CD8-positive, alpha-beta memory T cell (primary cell): ENCODE results near the gene RRAS. TPM values are rescaled to one million over a fixed set of nuclear protein-coding genes. Genes with fewer than 3 reads are reported as not detected.
"Not testable (repeated sequence)": the region's sequence is repeated elsewhere in the genome, so short reads cannot be mapped to it uniquely, and the experiment has no call there.

Experiments used
- CTCF ChIA-PET: fragments of 350-600 bp; sonication (Branson Sonifier 250); formaldehyde crosslinking; loops from one replicate; lab custom pipeline; 2021; ENCODE audit warnings: antibody characterized with exemption; lab: Charles Lee
- POLR2A ChIA-PET: fragments of 350-600 bp; sonication (Branson Sonifier 250); formaldehyde crosslinking; loops from one replicate; lab custom pipeline; 2021; ENCODE audit warnings: antibody characterized with exemption; lab: Charles Lee
- DNase-seq, 5 donors: peaks; one replicate each; pipeline versions ENCODE4 v3.0.0 to v3.0.0-alpha.2; 2020 to 2022; ENCODE audit warnings: mixed read lengths in 1 of 5
- H3K27ac ChIP-seq: one replicate; pipeline ENCODE4 v1.7.0; 2013; ENCODE audit warnings: low read depth, mild to moderate bottlenecking, low read length, moderate library complexity
- H3K27me3 ChIP-seq: 2 replicates; pipeline ENCODE4 v1.7.0; 2013; ENCODE audit warnings: low read length, mild to moderate bottlenecking; ENCODE audit not compliant: insufficient read depth, poor library complexity, severe bottlenecking
- H3K36me3 ChIP-seq: 2 replicates; pipeline ENCODE4 v1.7.0; 2013; ENCODE audit warnings: mild to moderate bottlenecking, low read length, moderate library complexity; ENCODE audit not compliant: insufficient read depth
- H3K4me1 ChIP-seq: 2 replicates; pipeline ENCODE4 v1.7.0; 2013; ENCODE audit warnings: mild to moderate bottlenecking, low read length, moderate library complexity; ENCODE audit not compliant: insufficient read depth
- H3K4me3 ChIP-seq: 2 replicates; pipeline ENCODE4 v1.7.0; 2013; ENCODE audit warnings: mild to moderate bottlenecking, low read length
- H3K9me3 ChIP-seq: 2 replicates; pipeline ENCODE4 v1.7.0; 2013; ENCODE audit warnings: mild to moderate bottlenecking, low read length
- H3K27ac Mint-ChIP-seq, 8 donors: one replicate each; pipeline ENCODE4 v1.8.0; 2020 to 2021; ENCODE audit warnings: mixed read lengths in 8 of 8, mild to moderate bottlenecking in 6 of 8, inconsistent platforms in 3 of 8, moderate library complexity in 3 of 8
- H3K27me3 Mint-ChIP-seq, 2 donors: one replicate each; pipeline ENCODE4 v1.8.0; 2020 to 2021; ENCODE audit warnings: mixed read lengths in 2 of 2, mild to moderate bottlenecking in 1 of 2, moderate library complexity in 1 of 2
- H3K36me3 Mint-ChIP-seq, 3 donors: one replicate each; pipeline ENCODE4 v1.8.0; 2020 to 2021; ENCODE audit warnings: mixed read lengths in 3 of 3, inconsistent platforms in 1 of 3, mild to moderate bottlenecking in 1 of 3
- H3K4me1 Mint-ChIP-seq, 3 donors: one replicate each; pipeline ENCODE4 v1.8.0; 2020 to 2021; ENCODE audit warnings: mixed read lengths in 3 of 3, inconsistent platforms in 1 of 3, mild to moderate bottlenecking in 1 of 3
- H3K4me3 Mint-ChIP-seq, 7 donors: one replicate each; pipeline ENCODE4 v1.8.0; 2020 to 2021; ENCODE audit warnings: mixed read lengths in 7 of 7, mild to moderate bottlenecking in 6 of 7, moderate library complexity in 4 of 7, inconsistent platforms in 2 of 7
- H3K9me3 Mint-ChIP-seq, 5 donors: one replicate each; pipeline ENCODE4 v1.8.0; 2020 to 2022; ENCODE audit warnings: mixed read lengths in 5 of 5, mild to moderate bottlenecking in 3 of 5, moderate library complexity in 2 of 5, inconsistent platforms in 1 of 5
- polyA plus RNA-seq: library from polyadenylated mRNA; unstranded; fragments of 300-500 nt; fragmentation: Illumina TruSeq; gene quantifications from one replicate; pipeline ENCODE4 v1.2.3, GENCODE V29; 2021
- total RNA-seq, 2 experiments: library from RNA; stranded (reverse); gene quantifications; one replicate each; pipeline ENCODE4 v1.2.3, GENCODE V29; 2021

RRAS gene
- total and polyA plus RNA-seq, 3 experiments from 2014 or later = 5.3 to 16.0 (median 5.8) TPM

GRCh38 chr19:49632576-49632975 lies 7.4 kb downstream of the RRAS start:
- Mint-ChIP-seq H3K36me3 (peaks cover 0 to 12% (median 3%) of the 10 kb centered on the region in 3 donors), H3K4me3 (no peak overlapping the region), H3K27me3 (no peaks in the 10 kb centered on the region), H3K9me3 (no peaks in the 10 kb centered on the region), H3K4me1 (peaks cover 0 to 5% (median 5%) of the 10 kb centered on the region in 3 donors), H3K27ac (peak overlapping the region in 1 of 8 donors; percentile 89)
- CTCF ChIA-PET = interaction anchor here (0.7 kb wide), 1 partner anchor 58 kb away, joined by 3 read pairs; no protein-coding TSS in a partner anchor
- POLR2A ChIA-PET = no interaction called here
- Histone ChIP-seq H3K36me3 (no peaks in the 10 kb centered on the region), H3K4me3 (no peak overlapping the region), H3K4me1 (no peaks in the 10 kb centered on the region), H3K9me3 (no peaks in the 10 kb centered on the region), H3K27me3 (no peaks in the 10 kb centered on the region), H3K27ac (no peak overlapping the region)
- DNase-seq = no peak

GRCh38 chr19:49631610-49632192 lies 8.2 kb downstream of the RRAS start:
- H3K4me1 Mint-ChIP-seq = peaks cover 0 to 5% (median 3%) of the 10 kb centered on the region in 3 donors
- H3K27ac Mint-ChIP-seq = peak overlapping the region in 2 of 8 donors; percentile 38 to 89
- CTCF ChIA-PET = no interaction called here

GRCh38 chr19:49631014-49631588 lies 8.8 kb downstream of the RRAS start:
- H3K27ac ChIP-seq = no peak overlapping the region
- no peak overlapping the region for H3K4me3 ChIP-seq
- no peaks in the 10 kb centered on the region for H3K27me3 Mint-ChIP-seq
- H3K4me1 Mint-ChIP-seq = peaks cover 0 to 5% (median 3%) of the 10 kb centered on the region in 3 donors
- peaks cover 0 to 26% (median 3%) of the 10 kb centered on the region in 3 donors for H3K36me3 Mint-ChIP-seq
- ChIA-PET POLR2A (interaction anchor here (0.6 to 1.2 kb wide), 3 partner anchors 9 to 136 kb away, joined by 4 to 6 read pairs (median 4); partner anchors contain the start of genes AP2A1 and RRAS), CTCF (interaction anchor here (0.7 kb wide), 1 partner anchor 168 kb away, joined by 3 read pairs; no protein-coding TSS in a partner anchor)
- no peaks in the 10 kb centered on the region for H3K9me3 ChIP-seq
- no peak for DNase-seq
- no peaks in the 10 kb centered on the region for H3K4me1 ChIP-seq
- H3K27me3 ChIP-seq = no peaks in the 10 kb centered on the region
- H3K9me3 Mint-ChIP-seq = no peaks in the 10 kb centered on the region
- H3K4me3 Mint-ChIP-seq = no peak overlapping the region
- H3K27ac Mint-ChIP-seq = peak overlapping the region in 4 of 8 donors; percentile 17 to 35 (median 32)
- no peaks in the 10 kb centered on the region for H3K36me3 ChIP-seq

More at GRCh38 chr19:49631610-49632192, 8.2 kb downstream of the RRAS start:
- Mint-ChIP-seq H3K9me3 (no peaks in the 10 kb centered on the region), H3K27me3 (no peaks in the 10 kb centered on the region), H3K4me3 (no peak overlapping the region), H3K36me3 (peaks cover 0 to 20% (median 3%) of the 10 kb centered on the region in 3 donors)
- no peak overlapping the region for H3K27ac ChIP-seq
- POLR2A ChIA-PET = no interaction called here
- H3K4me1 ChIP-seq = no peaks in the 10 kb centered on the region
- no peaks in the 10 kb centered on the region for H3K9me3 ChIP-seq
- H3K36me3 ChIP-seq = no peaks in the 10 kb centered on the region
- no peaks in the 10 kb centered on the region for H3K27me3 ChIP-seq
- DNase-seq = no peak
- no peak overlapping the region for H3K4me3 ChIP-seq

GRCh38 chr19:49629659-49630058 lies 10.3 kb downstream of the RRAS start:
- Mint-ChIP-seq H3K36me3 (peaks cover 0 to 34% (median 3%) of the 10 kb centered on the region in 3 donors), H3K27ac (peak overlapping the region in 1 of 8 donors; percentile 78), H3K27me3 (no peaks in the 10 kb centered on the region), H3K9me3 (no peaks in the 10 kb centered on the region), H3K4me3 (no peak overlapping the region), H3K4me1 (peaks cover 0 to 5% (median 3%) of the 10 kb centered on the region in 3 donors)
- Histone ChIP-seq H3K4me3 (no peak overlapping the region), H3K27ac (no peak overlapping the region), H3K4me1 (no peaks in the 10 kb centered on the region), H3K36me3 (no peaks in the 10 kb centered on the region), H3K9me3 (no peaks in the 10 kb centered on the region), H3K27me3 (no peaks in the 10 kb centered on the region)
- ChIA-PET POLR2A (interaction anchor here (1.0 kb wide), 1 partner anchor 20 kb away, joined by 4 read pairs; no protein-coding TSS in a partner anchor), CTCF (no interaction called here)
- no peak for DNase-seq

GRCh38 chr19:49626226-49626625 lies 13.7 kb downstream of the RRAS start:
- Mint-ChIP-seq H3K27me3 (no peaks in the 10 kb centered on the region), H3K4me3 (no peak overlapping the region), H3K9me3 (no peaks in the 10 kb centered on the region), H3K27ac (no peak overlapping the region), H3K4me1 (peaks cover 0 to 5% (median 0%) of the 10 kb centered on the region in 3 donors), H3K36me3 (peaks cover 0 to 59% (median 7%) of the 10 kb centered on the region in 3 donors)
- no peaks in the 10 kb centered on the region for H3K9me3 ChIP-seq
- DNase-seq = no peak
- POLR2A ChIA-PET = interaction anchor here (0.7 kb wide), 1 partner anchor 119 kb away, joined by 4 read pairs; no protein-coding TSS in a partner anchor
- no peak overlapping the region for H3K27ac ChIP-seq
- peaks cover 9% of the 10 kb centered on the region for H3K36me3 ChIP-seq
- H3K4me1 ChIP-seq = no peaks in the 10 kb centered on the region
- CTCF ChIA-PET = no interaction called here
- H3K27me3 ChIP-seq = no peaks in the 10 kb centered on the region
- no peak overlapping the region for H3K4me3 ChIP-seq

- no peak overlapping the region for H3K4me3 ChIP-seq
- no peaks in the 10 kb centered on the region for H3K4me1 ChIP-seq
- no peak overlapping the region for H3K27ac ChIP-seq
- Mint-ChIP-seq H3K9me3 (no peaks in the 10 kb centered on the region), H3K36me3 (peaks cover 0 to 62% (median 7%) of the 10 kb centered on the region in 3 donors), H3K4me3 (no peak overlapping the region), H3K27ac (peak overlapping the region in 2 of 8 donors; percentile 26 to 68), H3K27me3 (no peaks in the 10 kb centered on the region), H3K4me1 (no peaks in the 10 kb centered on the region)
- no peaks in the 10 kb centered on the region for H3K9me3 ChIP-seq
- H3K36me3 ChIP-seq = peaks cover 12% of the 10 kb centered on the region
- no peaks in the 10 kb centered on the region for H3K27me3 ChIP-seq
- CTCF ChIA-PET = interaction anchor here (1.0 to 1.1 kb wide), 2 partner anchors 9 to 15 kb away, joined by 3 read pairs; partner anchors contain the start of gene RRAS
- DNase-seq = no peak
- POLR2A ChIA-PET = interaction anchor here (0.6 kb wide), 2 partner anchors 13 to 240 kb away, joined by 7 to 10 read pairs; no protein-coding TSS in a partner anchor
Measured at GRCh38 chr19:49624967-49625910, 14.7 kb downstream of the RRAS start.

GRCh38 chr19:49617860-49618259 lies 22.1 kb downstream of the RRAS start:
- POLR2A ChIA-PET, H3K27ac ChIP-seq, H3K4me3 Mint-ChIP-seq, H3K4me3 ChIP-seq, H3K9me3 Mint-ChIP-seq, DNase-seq, H3K27ac Mint-ChIP-seq, H3K27me3 ChIP-seq, H3K4me1 ChIP-seq, H3K9me3 ChIP-seq, H3K27me3 Mint-ChIP-seq: not testable (repeated sequence)
- Mint-ChIP-seq H3K4me1 (peaks cover 12 to 13% (median 13%) of the 10 kb centered on the region in 3 donors), H3K36me3 (peaks cover 7 to 76% (median 9%) of the 10 kb centered on the region in 3 donors)
- peaks cover 48% of the 10 kb centered on the region for H3K36me3 ChIP-seq
- CTCF ChIA-PET = interaction anchor here (1.2 kb wide), 1 partner anchor 15 kb away, joined by 3 read pairs; no protein-coding TSS in a partner anchor
